Uterus (tissue), 4 donors: ENCODE measurements around the gene HBP1. TPM values are rescaled to one million over a fixed set of nuclear protein-coding genes. Genes with fewer than 3 reads are reported as not detected.
"Not testable (repeated sequence)": the region's sequence is repeated elsewhere in the genome, so short reads cannot be mapped to it uniquely, and the experiment has no call there.

Experiments used
- DNase-seq, 2 donors: peaks; one replicate each; pipeline ENCODE4 v3.0.0-alpha.2; 2019 to 2020
- H3K27ac ChIP-seq, 2 donors: fragments of 200-600 bp; sonication (generic); 1 replicate in 1 of 2; 2 replicates in 1 of 2; pipeline ENCODE4 v1.5.1; 2016 to 2018
- H3K27me3 ChIP-seq, 2 donors: fragments of 200-600 bp; sonication (generic); one replicate each; pipeline ENCODE4 v1.5.1; 2018 to 2019; ENCODE audit warnings: control low read depth in 1 of 2
- H3K36me3 ChIP-seq, 2 donors: fragments of 200-600 bp; sonication (generic); one replicate each; pipeline ENCODE4 v1.5.1; 2019; ENCODE audit warnings: control low read depth in 1 of 2
- H3K4me1 ChIP-seq, 2 donors: fragments of 200-600 bp; sonication (generic); one replicate each; pipeline ENCODE4 v1.5.1; 2018 to 2019; ENCODE audit warnings: control low read depth in 1 of 2
- H3K4me3 ChIP-seq, 2 donors: fragments of 200-600 bp; sonication (generic); 1 replicate in 1 of 2; 2 replicates in 1 of 2; pipeline ENCODE4 v1.5.1; 2018 to 2019; ENCODE audit warnings: mild to moderate bottlenecking in 1 of 2
- H3K9me3 ChIP-seq, 2 donors: fragments of 200-600 bp; sonication (generic); one replicate each; pipeline ENCODE4 v1.5.1; 2019; ENCODE audit warnings: control low read depth in 1 of 2
- POLR2A ChIP-seq, 2 donors: fragments of 450-650 bp; IDR thresholded peaks; one replicate each; pipeline ENCODE4 v1.6.1; 2016; ENCODE audit warnings: antibody characterized with exemption in 2 of 2, mild to moderate bottlenecking in 1 of 2, moderate library complexity in 1 of 2
- intact Hi-C: fragments of 100-400 bp; cut with DNase I; formaldehyde crosslinking; loops from one replicate; pipeline ENCODE4 v1.15.1; 2023; ENCODE audit warnings: low total_unique reads
- total RNA-seq, 4 donors: library from RNA; depleted of rRNA in 3 of 4; stranded (reverse); fragments of >200 nt in 3 of 4; gene quantifications; one replicate each; pipeline versions ENCODE4 v1.1.0 to v1.2.4, GENCODE V29; 2014 to 2023
- TF ChIP-seq, protein P1 (sequence below), 4 experiments: fragments of 200-600 bp in 2 of 4; fragments of 450-650 bp in 2 of 4; sonication (generic) in 2 of 4; IDR thresholded peaks; one replicate each; pipeline ENCODE4 v1.5.1; 2016 to 2019; ENCODE audit warnings: antibody characterized with exemption in 4 of 4, mild to moderate bottlenecking in 2 of 4, moderate library complexity in 1 of 4
- donor health status: DM: yes; HTN: yes; CAD: no.

HBP1 gene
- total RNA-seq, 4 donors from 2014 or later, result 48.3 to 169 (median 130) TPM

DNA sequence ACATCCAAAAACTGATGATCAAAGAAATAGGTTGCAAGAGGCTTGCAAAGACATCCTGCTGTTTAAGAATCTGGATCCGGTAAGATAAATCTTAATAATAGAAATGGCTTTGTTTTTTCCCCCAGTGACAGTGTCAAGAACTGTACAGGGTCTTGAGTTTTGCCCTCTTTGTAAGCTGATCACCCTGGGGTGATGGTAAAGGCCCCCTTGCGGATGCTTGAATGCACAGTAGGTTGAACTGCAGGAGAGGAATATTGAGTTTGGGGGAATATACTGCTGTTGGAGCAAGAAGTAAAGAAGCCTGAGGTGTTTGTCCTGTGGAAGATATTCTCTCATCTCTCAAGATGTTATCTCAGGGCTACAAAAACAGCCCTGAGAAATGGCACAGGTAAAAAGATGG is 40.6 kb upstream of the HBP1 start:
- no peak for DNase-seq
- Histone ChIP-seq H3K4me3 (no peak overlapping the region), H3K27ac (no peak overlapping the region), H3K27me3 (no peaks in the 10 kb centered on the region), H3K4me1 (no peaks in the 10 kb centered on the region), H3K36me3 (no peaks in the 10 kb centered on the region), H3K9me3 (no peaks in the 10 kb centered on the region)
- TF ChIP-seq, protein P1, sequence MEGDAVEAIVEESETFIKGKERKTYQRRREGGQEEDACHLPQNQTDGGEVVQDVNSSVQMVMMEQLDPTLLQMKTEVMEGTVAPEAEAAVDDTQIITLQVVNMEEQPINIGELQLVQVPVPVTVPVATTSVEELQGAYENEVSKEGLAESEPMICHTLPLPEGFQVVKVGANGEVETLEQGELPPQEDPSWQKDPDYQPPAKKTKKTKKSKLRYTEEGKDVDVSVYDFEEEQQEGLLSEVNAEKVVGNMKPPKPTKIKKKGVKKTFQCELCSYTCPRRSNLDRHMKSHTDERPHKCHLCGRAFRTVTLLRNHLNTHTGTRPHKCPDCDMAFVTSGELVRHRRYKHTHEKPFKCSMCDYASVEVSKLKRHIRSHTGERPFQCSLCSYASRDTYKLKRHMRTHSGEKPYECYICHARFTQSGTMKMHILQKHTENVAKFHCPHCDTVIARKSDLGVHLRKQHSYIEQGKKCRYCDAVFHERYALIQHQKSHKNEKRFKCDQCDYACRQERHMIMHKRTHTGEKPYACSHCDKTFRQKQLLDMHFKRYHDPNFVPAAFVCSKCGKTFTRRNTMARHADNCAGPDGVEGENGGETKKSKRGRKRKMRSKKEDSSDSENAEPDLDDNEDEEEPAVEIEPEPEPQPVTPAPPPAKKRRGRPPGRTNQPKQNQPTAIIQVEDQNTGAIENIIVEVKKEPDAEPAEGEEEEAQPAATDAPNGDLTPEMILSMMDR (IDR thresholded peaks at IDR 0.05), result no peak
- TF ChIP-seq POLR2A (IDR thresholded peaks at IDR 0.05), result no peak
- intact Hi-C loops, result no loop called here

GRCh38 chr7:107128748-107129147 is 40.1 kb upstream of the HBP1 start:
- Histone ChIP-seq H3K9me3 (no peaks in the 10 kb centered on the region), H3K4me3 (no peak overlapping the region), H3K4me1 (no peaks in the 10 kb centered on the region), H3K27me3 (no peaks in the 10 kb centered on the region), H3K36me3 (no peaks in the 10 kb centered on the region), H3K27ac (no peak overlapping the region)
- TF ChIP-seq POLR2A (IDR thresholded peaks at IDR 0.05), result no peak
- TF ChIP-seq, protein P1 (IDR thresholded peaks at IDR 0.05), result no peak
- no peak for DNase-seq
- intact Hi-C loops, result no loop called here

DNA sequence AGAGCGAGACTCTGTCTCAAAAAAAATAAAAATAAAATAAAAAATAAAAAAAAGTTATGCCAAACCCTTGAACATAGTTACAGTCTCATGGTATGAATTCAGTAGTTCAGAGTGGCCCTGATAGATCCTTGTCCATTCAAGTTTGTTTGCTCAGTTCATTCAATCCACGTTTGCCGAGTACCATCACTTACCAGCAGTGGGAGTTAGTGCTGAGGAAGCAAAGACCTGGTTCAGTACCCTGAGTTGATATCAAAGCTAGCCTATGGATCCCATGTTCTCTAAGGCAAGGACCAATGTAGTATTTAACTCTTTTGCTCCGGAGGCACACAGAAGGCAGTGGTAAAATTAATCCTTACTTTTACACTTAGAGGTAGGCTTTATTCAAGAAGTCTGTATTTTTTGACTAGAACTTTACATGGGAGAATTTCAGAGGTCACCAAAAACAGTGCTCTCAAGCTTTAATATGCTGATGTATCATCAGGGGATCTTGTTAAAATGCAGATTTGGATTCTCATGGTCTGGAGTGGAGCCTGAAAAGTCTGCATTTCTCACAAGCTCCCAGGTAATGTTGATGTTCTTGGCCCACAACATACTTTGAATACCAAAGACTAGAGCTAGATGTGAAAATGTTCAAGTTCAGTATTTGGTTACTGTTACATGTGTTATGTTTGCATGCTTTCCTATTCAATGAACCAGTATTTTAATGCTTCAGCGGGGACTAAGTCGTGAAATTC is 38.1 kb upstream of the HBP1 start:
- DNase-seq, result no peak
- no peaks in the 10 kb centered on the region for H3K36me3 ChIP-seq
- TF ChIP-seq, protein P1 (IDR thresholded peaks at IDR 0.05), result no peak
- no peak for TF ChIP-seq POLR2A (IDR thresholded peaks at IDR 0.05)
- no peaks in the 10 kb centered on the region for H3K4me1 ChIP-seq
- no peak overlapping the region for H3K4me3 ChIP-seq
- no peaks in the 10 kb centered on the region for H3K9me3 ChIP-seq
- no peak overlapping the region for H3K27ac ChIP-seq
- intact Hi-C loops, result no loop called here
- no peaks in the 10 kb centered on the region for H3K27me3 ChIP-seq

DNA sequence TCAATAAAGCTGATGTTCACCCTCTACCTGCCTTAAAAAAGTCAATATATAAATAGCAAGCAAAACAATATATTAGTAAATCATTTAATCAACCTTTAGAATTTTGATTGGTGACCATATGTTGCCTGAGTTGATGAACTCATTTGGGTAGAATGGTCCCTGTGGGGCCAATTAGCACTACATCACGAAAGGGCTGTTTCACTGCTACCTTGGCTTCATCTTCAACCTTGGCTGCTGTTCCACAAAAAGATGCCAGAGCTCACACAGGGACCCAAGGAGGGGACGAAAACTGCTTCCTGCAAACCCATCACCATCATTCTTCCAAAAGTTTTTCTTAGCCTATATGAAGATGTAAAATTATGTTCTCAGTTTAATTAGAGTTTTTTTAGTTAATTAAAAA is 35.4 kb upstream of the HBP1 start:
- Histone ChIP-seq H3K27ac (no peak overlapping the region), H3K9me3 (no peaks in the 10 kb centered on the region), H3K4me3 (no peak overlapping the region), H3K36me3 (no peaks in the 10 kb centered on the region), H3K4me1 (no peaks in the 10 kb centered on the region), H3K27me3 (no peaks in the 10 kb centered on the region)
- TF ChIP-seq POLR2A (IDR thresholded peaks at IDR 0.05), result no peak
- TF ChIP-seq, protein P1 (IDR thresholded peaks at IDR 0.05), result no peak
- DNase-seq, result no peak
- intact Hi-C loops, result no loop called here

DNA sequence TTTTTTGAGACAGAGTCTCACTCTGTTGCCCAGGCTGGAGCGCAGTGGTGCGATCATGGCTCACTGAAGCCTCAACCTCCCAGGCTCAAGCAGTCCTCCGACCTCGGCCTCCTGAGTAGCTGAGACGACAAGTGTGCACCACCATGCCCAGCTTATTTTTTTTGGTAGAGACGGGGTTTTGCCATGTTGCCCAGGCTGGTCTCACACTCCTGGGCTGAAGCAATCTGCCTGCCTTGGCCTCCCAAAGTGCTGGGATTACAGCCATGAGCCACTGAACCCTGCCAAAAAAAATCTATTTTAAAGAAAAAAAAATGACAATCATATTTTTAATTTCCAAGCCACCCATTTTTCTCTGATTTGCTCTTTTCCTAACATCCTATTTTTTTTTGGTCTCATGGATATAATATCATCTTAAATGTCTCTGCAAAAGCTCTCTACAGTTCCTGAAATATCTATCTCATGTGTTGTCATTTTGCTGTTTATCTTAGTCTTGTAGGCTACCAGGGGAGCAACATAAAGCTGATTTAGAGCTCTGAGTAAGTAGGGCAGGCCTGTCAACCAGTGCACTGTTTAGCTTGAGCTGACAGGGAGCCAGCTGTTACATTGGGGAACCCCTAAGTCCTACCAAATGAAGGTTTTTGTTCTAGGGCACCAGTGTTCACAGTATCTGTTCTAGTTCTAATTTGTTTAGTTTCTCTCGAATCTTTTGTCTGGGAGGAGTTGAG is 29.9 kb upstream of the HBP1 start:
- Histone ChIP-seq H3K27ac (no peak overlapping the region), H3K9me3 (no peaks in the 10 kb centered on the region), H3K4me1 (no peaks in the 10 kb centered on the region), H3K27me3 (no peaks in the 10 kb centered on the region), H3K36me3 (no peaks in the 10 kb centered on the region), H3K4me3 (no peak overlapping the region)
- DNase-seq, result no peak
- TF ChIP-seq POLR2A (IDR thresholded peaks at IDR 0.05), result no peak
- TF ChIP-seq, protein P1 (IDR thresholded peaks at IDR 0.05), result no peak
- intact Hi-C loops, result no loop called here

DNA sequence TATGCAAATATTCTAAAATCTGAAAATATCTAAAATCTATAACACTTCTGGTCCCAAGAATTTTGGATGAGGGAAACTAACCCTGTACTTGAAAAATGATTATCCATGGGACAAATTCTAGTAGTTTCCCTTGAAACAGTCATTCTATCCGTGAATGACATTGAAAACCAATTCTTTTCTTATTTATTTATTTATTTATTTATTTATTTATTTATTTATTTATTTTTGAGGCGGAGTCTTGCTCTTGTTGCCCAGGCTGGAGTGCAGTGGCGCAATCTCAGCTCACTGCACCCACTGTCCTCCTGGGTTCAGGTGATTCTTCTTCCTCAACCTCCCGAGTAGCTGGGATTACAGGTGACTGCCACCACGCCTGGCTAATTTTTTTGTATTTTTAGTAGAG is 24.9 kb upstream of the HBP1 start:
- H3K27ac ChIP-seq, H3K4me3 ChIP-seq, intact Hi-C loops, H3K4me1 ChIP-seq, H3K27me3 ChIP-seq, H3K36me3 ChIP-seq, H3K9me3 ChIP-seq, DNase-seq: not testable (repeated sequence)
